HUDEP-2 (cell line): ENCODE measurements around the gene EPHA1.

Source experiments
- DNase-seq, 76 experiments: peaks; one replicate each; lab custom pipeline; 2025; ENCODE audit not compliant: unreplicated experiment in 76 of 76; lab: John Stamatoyannopoulos, UW

The EPHA1 gene

DNA sequence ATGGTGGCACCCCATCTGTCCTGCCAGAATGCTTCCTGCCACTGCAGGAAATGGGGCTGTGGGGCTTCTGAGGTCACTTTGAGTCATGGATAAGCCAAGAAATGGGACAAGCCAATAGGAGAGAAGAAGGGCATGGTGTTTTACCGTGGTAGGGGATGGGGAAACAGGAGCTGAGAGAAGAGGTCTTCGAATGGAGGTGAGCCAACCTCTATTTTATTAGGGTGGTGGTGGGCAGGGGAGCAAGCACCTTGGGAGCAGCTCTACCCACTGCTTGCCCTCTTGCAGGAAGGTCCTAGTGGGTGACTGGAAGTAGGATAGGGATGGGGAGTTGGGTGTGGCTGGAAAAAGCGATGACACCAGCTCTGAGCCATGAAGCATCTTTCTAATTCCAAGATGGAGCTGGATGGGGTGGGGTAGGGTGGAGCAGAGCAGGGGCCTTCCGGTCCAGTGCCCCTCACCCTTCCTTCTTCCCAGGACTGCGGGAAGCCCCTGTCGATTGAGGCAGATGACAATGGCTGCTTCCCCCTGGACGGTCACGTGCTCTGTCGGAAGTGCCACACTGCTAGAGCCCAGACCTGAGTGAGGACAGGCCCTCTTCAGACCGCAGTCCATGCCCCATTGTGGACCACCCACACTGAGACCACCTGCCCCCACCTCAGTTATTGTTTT, 18.4 kb downstream of the EPHA1 start:
- DNase-seq = no peak

DNA sequence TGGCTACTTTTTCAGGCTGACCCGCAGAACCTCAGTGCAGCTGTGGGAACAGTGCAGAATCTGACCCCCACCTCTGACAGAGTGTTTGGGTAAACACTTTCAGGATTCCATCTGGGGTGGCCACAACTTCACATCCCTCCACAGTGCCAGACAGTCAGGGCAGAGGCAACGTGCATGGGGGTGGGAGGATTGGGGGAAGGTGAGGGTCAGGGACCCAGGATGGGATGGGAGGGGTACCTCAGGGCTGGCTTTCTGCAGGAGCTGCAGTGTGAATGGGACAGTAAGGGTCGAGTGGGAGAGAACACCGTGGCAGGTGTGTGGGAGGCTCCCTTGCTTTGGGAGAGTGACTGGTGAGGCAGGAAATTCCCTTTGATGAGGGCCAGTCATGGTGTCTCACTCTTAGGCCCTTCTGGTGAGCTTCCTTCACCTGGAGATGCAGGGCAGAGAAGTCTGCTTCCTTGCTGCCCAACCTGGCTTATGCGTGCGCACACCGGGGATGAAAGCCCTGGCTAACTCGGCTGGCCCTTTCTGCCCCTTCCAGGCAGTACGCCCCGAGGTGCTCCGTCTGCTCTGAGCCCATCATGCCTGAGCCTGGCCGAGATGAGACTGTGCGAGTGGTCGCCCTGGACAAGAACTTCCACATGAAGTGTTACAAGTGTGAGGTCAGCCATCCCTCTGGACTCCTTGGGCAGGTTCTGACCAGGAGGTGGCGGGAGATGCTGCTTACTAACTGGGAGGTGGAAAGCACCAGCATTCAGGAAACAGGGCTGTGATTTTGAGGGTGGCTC, 19.1 kb downstream of the EPHA1 start:
- no peak for DNase-seq

DNA sequence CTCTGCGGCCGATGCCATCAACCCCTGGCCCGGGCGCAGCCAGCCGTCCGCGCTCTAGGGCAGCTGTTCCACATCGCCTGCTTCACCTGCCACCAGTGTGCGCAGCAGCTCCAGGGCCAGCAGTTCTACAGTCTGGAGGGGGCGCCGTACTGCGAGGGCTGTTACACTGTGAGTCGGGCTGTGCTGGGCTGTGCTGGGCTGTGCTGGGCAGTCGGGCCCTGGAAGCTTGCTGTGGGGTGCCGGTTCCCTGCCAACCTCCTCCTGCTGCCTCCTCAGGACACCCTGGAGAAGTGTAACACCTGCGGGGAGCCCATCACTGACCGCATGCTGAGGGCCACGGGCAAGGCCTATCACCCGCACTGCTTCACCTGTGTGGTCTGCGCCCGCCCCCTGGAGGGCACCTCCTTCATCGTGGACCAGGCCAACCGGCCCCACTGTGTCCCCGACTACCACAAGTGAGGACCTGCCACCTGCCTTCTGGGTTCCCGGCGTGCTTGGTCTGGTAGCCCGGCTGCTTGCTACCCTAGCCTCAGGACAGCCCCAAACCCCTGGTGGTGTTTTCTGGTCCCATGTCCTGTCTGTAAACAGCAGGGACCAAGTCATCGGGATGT, 20.1 kb downstream of the EPHA1 start:
- DNase-seq = no peak

DNA sequence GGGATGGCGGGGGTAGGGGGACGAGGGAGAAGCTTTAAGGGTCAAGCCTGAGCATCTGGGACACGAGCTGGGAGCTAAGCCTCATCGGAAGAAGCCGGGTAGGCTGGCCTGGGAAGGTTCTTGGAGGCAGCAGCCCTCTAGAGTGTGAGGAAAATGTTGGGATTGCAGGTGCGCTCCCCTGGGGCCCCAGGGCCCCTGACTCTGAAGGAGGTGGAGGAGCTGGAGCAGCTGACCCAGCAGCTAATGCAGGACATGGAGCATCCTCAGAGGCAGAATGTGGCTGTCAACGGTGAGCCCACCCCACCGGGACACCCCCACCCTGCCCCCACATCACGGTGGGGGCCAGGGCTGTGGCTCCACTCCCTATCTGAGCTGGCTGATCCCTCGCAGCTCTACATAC, 20.6 kb downstream of the EPHA1 start:
- no peak for DNase-seq

DNA sequence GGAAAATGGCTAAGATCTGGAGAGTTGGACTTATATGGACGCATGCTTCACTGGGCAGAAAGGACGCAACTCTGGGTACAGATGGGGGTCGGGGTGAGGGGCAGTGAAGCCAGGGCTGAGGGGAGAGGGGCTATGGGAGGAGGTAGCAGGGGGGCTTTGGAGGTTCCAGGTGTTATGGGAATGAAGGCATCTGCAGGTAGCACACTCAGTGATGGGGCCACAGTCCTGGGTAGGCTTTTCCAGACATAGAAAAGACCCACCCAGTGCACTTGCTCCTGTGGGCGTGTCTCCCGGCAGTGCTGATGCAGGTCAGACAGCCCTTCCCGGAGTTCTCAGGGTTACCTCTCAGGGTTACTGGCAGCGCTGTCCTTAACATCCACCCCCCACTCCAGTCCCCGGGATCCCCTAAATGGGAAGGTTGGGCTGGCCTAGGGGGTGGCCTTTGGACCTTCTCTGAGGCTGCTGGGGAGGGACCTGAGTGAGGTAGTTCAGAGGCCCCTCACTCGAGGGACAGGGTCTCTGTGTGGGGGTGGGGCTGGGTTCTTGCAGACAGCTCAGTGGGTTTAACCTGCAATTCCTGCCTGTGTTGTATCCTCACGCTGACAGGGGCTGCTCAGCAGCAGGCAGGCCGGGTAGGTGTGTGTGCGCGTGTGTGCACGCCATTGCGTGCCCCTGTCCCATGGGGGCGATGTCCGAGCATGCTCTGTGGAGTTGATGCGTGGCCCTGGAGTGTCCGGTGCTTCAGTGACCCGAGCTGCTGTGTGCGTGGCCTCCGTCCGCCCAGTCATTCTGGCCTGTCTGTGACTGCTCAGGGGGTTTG, 21.3 kb downstream of the EPHA1 start:
- DNase-seq = no peak

DNA sequence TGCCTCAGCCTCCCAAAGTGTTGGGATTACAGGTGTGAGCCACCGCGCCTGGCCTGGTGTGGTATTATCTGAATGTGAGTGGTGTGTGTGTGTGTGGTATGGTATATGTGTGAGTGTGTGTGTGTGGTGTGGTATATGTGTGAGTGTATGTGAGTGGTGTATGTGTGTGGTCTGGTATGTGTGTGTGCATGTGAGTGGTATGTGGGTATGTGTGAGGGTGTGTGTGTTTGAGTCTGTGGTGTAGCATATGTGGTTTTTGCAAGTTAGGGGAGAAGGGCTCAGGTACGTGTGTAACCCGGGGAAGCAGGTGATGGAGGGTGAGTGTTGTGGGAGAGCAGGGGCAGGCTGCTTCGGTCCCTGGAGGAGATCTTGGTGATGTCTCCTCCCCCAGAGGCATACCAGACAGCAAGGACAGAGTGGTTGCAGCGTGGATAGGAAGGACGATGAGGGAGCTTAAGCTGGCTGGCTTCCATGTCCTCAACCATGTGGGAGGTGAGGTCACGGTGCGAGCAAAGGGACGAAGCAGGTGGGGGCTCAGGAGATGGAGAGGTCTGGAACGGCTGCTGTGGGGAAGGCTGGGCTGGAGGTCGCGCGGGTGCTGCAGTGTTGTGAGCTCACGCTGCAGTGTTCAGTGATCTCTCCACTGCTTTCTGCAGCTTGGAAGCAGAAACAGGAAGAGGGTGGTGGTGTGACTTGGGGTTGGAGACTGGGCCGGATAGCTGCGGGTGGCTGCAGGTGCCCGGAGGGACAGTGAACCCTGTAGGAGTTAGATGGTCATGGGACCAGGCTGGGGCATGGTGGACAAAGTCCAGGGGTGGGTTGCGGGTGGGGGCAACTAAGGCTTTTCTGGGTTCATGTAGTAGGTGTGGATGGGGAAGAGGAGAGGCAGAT, 22.5 kb downstream of the EPHA1 start:
- no peak for DNase-seq

DNA sequence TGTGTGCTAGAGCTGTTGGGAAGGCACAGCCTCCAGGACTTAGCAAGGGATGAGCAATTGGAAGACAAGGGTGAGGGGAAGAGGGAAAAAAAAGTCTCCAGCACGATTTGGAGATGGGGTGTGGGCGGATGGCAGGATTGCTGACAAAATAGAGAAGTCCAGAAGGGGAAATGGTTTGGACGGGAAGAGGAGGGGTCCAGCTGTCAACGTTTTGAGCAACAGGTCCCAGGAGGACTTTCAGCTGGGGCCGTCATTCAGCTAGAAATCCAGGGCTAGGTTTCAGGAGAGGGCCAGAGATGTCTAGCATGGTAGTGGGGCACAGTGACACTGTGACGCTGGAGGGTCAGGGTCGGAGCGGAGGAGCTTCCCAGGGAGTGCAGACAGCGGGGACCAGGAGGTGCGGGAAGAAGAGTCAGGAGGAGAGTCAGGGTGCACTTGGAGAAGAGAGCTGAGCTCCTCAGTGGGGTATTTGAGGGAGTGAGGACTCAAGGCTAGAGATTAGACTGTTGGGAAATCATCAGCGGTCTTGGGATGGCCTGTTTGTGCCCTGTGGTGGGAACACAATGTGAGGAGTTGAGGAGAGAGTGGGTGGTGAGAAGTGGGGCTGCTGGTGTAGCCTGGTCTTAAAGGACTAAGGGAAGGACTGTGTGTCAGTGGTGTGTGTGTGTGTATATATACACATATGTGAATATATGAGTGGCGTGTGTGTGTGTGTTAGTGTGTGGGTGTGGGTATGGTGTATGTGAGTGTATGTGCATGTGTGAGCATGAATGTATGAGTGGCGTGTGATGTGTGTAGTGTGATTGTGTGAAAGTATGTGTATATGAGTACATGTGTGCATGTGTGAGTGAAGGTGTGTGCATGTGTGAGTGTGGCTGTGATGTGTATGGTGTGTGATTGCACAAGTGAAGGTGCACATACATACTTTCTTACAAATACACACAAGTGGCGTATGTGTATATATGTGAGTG, 23.7 kb downstream of the EPHA1 start:
- no peak for DNase-seq

DNA sequence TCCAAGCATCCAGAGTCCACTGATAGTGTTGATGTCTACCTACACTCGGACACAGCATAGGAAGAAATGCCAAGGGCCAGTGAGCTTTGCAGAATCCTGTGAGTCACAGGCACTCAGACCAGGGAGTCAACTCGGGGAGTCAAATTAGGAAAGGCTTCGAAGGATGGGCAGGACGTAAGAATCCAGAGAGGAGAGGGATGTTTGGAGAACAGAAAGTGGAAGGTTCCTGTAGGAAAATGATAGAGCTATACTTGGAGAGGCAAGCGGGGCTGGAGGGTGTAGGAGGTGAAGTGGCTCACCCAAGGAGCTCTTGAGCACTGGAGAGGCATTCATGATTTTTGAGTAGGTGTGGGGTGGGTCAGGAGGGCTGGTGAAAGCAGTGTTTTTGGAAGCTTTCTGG, 24.5 kb downstream of the EPHA1 start:
- no peak for DNase-seq

DNA sequence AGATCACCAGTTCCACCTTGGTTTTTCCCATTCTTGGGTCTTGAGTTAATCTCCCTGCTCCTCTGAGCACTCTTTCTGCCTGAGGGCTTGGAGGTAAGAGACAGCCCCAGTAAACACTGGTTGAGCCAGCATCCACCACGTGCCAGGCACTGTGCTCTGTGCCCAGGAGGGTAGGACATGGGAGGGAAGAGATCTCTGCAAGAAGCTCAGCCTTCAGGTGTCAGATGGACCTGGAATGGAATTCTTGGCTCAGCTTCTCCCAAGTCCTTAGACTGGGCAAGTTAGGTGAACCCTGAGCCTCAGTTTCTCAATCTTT, 25.1 kb downstream of the EPHA1 start:
- DNase-seq = no peak

DNA sequence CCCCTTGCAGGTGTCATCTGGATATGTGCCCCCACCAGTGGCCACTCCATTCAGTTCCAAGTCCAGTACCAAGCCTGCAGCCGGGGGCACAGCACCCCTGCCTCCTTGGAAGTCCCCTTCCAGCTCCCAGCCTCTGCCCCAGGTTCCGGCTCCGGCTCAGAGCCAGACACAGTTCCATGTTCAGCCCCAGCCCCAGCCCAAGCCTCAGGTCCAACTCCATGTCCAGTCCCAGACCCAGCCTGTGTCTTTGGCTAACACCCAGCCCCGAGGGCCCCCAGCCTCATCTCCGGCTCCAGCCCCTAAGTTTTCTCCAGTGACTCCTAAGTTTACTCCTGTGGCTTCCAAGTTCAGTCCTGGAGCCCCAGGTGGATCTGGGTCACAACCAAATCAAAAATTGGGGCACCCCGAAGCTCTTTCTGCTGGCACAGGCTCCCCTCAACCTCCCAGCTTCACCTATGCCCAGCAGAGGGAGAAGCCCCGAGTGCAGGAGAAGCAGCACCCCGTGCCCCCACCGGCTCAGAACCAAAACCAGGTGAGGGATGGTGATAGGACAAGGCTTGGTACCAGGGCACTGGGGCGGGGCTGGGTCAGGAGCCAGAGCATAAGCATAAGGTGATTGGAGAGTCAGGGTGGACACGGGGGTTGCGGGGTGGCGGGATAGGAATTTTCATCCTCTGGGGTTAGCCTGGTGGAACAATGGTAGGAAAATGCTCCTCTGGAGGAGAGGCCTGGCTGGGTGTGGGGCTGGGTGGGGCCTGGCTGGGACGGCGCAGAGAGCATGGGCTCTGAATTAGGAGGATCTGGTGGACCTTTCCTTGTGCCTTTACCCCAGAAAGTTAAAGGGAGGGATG, 25.6 kb downstream of the EPHA1 start:
- DNase-seq = no peak

DNA sequence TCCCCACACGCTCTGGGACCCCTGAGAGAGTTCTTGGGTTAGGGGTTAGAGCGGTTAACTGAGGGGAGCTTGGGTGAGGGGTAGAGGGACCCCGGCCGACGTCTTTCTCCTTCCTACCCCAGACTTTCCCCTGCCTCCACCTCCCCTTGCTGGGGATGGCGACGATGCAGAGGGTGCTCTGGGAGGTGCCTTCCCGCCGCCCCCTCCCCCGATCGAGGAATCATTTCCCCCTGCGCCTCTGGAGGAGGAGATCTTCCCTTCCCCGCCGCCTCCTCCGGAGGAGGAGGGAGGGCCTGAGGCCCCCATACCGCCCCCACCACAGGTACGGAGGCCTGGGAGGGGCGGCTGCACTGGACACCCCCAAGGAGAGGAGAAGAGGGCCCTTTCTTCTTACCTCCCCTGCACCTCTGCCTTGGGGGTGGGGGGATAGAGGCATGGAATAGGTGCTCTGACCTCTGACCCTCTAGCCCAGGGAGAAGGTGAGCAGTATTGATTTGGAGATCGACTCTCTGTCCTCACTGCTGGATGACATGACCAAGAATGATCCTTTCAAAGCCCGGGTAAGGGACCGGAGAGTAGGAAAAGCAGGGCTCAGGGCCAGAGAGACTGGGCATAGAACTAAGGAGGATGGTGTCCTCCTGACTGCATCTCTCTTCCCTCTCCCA, 26.4 kb downstream of the EPHA1 start:
- no peak for DNase-seq

DNA sequence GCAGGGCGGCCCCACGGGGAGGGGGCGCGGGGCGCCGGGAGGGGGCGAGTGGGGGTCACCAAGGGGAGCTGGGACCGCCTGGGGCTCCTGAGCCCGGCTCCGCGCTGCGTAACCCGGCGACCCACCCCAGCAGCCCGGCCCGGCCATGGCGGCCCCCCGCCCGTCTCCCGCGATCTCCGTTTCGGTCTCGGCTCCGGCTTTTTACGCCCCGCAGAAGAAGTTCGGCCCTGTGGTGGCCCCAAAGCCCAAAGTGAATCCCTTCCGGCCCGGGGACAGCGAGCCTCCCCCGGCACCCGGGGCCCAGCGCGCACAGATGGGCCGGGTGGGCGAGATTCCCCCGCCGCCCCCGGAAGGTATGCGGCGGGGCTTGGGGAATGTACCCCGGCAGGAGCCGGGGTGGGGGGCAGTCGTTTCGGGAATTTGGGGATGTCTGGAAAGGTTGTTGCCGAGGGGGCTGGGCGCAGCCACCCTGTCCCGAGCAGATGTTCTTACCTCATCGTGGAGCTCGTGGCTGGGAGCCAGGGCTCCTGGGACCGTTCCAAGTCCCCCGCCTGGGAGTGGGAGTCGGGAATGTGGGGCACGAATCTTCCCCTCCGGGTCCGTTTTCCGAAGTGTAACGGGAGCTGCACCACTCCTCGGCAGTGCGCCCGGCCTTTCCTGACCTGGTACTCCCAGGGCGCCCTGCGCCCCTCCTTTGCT, 27.1 kb downstream of the EPHA1 start:
- DNase-seq = peak in 1 of 76 experiments; percentile 28

DNA sequence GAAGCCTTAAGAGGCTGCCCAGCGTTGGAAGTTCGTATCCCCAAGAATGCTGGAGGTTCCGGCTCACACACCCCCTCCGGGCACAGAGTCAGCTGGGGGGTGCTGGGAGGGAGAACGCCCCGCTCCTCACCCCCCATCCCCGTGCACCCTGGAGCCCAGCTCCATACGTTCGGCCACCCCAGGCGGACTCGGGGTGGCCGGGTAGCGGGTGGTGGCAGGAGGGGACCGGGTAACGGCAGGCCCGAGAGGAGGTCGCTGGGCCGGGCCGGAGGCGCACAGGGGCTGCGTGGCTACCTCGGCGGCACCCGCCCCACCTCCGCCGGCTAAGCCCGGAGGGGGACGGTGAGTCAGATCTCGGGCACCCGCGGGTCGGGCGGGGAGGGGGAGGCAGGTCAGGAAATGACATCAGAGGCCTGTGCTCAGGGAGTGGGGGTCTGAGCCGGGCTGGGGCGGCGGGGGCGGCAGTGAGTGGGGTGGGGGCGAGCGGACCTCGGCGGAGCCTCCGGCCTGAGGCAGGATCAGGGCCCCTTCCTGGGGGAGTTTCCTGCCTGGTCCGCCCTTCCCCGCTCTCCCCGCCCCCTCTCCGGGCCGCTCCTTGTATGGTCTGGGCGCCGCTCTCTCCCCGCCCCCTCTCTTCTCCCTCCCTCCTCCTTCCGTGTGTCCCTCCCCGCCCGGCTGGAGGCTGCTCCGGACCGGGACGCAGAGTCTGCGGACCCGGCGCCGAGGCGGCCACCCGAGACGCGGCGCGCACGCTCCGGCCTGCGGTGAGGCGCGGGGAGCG, 27.8 kb downstream of the EPHA1 start, which contains the start of gene ZYX:
Gene ZYX (plus strand): TSS at position 700 of the 781 bp plus-strand sequence. CDS start 227 bp downstream, outside the sequence.
- peak in 74 of 76 experiments; percentile 4 to 82 (median 66) for DNase-seq

DNA sequence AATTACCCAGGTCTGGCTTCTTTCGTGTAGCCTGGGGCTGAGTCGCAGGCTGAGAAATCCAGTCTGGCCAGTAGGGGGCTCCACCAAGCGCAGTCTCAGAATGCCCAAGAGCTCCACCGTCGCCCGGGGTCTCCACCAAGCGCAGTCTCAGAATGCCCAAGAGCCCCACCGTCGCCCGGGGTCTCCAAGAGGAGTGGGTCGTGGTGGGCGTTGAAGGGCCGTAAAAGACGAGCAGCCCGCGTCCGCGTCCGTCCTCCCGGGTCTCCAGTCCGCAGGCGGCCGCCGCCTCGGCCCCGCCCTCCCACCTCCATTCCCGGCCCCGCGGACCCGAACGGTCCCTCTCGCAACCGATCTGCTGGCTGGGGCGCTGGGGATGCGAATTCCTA, 28.4 kb downstream of the EPHA1 start:
- DNase-seq = peak in 66 of 76 experiments; percentile 4 to 80 (median 56)

DNA sequence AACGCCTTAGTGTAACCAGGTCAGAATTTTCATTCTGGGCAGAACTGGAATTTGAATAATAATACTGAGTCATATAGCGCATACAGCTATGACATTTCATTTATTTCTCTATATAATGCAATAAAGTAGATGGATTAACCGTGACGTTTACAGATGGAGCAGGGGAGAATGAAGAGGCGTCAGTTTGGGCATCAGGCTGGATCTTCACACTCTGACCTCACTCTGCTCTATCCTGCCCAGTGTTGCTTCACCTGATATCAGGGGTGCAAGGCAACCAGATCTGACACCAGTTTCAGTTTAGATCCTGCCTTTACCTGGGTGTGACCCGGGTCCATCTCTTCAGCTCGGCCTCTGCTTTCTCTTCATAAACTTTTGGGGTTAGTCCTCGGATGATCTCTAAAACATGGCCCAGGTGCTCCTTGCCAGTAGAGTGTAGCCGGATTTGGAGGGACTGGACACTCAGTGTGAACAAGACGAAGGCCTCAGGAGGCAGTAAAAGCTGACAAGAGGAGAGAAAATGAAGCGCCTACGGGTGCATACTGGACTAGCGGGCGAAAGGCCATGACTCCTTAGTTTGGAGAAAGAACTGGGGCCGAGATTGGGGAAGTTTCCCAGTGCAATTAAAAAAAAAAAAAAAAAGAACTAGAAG, 28.9 kb downstream of the EPHA1 start:
- no peak for DNase-seq

DNA sequence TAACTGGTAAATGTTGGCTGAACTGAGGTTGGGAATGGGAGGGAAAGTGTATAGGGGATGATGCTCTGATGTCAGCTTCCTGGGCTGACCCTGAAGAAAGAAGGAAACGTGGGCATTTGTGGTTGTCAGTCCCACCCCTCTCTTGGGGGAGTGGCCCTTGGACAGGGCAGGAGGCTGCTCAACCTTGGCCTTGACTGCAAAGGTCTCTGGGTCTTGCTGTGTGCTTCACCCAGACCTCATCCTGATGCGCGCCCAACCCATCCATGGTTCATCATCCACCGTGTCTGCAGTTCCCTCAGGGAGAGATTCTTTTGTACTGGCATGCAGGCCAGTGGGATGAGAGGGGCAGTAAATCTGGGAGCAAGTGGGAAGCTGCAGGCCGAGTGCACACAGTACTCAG, 32.3 kb downstream of the EPHA1 start:
- DNase-seq = no peak
